NCI-H774 (cell line): Measurements from ENCODE around the gene IRGQ.
A peak's percentile ranks its signal among the peaks of the same experiment; 100 is the strongest.
"Not testable (repeated sequence)": the region's sequence is repeated elsewhere in the genome, so short reads cannot be mapped to it uniquely, and the experiment has no call there.

Experiments used
- DNase-seq: peaks from one replicate; lab custom pipeline; 2025; lab: John Stamatoyannopoulos, UW

The IRGQ gene

DNA sequence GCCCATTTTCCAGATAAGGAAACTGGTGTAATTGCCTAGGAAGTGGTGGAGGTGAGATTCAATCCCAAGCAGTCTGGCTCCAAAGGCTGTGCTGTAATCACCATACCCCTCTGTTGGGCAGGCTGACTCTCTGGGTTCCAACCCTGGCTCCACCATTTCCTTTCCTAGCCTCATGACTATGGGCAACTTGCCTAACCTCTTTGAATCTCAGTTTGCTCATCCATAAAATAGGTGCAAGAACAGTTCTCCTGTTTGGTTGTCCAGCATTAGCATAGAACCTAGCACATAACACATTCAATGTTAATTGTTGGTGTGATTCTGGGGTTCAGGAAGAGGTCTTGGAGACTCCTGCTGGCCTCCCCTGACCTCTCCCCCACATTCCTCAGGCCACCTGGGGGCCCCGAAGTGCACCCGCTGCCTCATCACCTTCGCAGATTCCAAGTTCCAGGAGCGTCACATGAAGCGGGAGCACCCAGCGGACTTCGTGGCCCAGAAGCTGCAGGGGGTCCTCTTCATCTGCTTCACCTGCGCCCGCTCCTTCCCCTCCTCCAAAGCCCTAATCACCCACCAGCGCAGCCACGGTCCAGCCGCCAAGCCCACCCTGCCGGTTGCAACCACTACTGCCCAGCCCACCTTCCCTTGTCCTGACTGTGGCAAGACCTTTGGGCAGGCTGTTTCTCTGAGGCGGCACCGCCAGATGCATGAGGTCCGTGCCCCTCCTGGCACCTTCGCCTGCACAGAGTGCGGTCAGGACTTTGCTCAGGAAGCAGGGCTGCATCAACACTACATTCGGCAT is 2.7 kb upstream of the IRGQ start:
- DNase-seq, result no peak

GRCh38 chr19:43597876-43598275 is 1.9 kb upstream of the IRGQ start:
- DNase-seq, result no peak

DNA sequence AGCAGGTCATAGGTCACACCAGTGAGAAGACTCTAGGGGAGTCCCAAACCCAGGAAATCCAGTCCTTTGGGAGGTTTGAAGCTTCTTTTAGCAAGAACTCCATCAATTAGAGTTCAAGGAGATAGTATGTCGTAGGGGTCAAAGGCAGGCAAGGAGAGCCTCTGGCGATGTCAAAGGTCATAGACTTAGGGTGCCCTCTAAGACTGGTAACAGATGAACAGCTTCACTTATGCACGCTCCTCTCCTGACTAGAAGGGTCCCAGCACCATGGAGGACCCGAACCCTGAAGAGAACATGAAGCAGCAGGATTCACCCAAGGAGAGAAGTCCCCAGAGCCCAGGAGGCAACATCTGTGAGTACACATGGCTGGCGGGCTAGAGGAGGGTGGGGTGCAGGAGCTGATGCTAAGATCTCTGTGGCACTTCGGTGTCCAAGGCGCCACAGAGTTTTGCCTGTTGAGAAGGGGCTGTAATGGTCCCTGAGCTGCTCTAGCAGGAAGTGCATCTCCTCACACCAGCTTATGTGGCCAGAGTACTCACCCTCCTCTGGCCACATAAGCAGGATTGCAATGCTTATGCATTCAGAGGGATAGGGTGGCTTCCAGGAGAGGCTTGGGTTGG is 1.0 kb upstream of the IRGQ start:
- no peak for DNase-seq

DNA sequence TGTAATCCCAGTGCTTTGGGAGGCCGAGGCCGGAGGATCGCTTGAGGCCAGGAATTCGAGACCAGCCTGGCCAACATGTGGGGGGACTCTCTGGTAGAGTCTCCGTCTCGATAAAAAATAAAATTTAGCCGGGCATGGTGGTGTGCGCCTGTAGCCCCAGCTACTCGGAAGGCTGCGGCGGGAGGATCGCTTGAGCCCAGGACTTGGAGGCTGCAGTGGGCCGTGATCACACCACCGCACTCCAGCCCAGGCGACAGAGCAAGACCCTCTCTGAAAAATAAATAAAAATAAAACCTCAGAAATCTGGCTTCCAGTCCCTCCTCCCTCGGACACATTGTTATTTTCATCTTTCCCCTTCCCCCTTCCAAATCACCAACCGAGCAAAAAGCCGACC is 332 bp downstream of the IRGQ start:
- no peak for DNase-seq

DNA sequence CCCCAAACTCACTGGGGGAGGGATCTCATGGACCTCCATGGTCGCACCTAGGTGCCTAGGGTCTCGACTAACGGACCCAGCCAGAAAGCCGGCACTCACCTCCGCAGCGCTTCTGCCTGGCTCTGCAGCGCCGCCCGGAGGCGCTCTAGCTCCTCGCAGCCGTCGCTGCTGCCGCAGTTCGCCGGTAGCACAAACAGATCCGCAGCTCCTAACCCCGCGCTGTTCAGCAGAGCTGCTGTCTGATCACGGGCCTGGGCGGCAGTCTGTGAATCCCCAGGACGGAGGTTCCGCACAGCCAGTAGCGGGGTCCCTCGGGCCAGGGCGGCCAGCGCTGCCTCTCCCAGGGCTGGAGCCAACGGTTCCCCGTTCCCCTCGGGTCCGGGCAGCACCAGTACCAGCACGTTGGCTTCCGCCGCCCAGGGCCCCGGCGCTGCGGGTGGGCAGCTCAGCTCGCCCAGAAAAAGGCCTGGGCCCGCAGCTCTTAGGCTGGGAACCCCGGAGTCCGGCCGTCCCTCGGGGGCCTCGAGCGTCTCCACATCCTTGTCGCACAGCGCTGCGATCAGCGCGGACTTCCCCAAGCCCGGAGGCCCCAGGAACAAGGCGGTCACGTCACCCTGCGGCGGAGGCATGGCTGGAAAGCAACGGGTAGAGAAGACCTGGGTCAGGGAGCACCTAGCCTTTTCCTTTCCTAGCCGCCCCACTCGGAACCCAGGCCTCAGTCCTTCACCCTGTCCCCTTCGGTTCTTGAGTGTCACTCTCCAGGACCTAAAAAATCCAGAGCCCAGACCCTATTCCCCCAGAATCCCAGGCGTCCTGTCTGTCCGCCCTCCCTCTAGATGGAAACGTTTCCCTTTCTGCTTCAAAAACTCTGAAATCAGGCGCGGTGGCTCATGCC is 977 bp downstream of the IRGQ start:
- DNase-seq, result peak; percentile 54

DNA sequence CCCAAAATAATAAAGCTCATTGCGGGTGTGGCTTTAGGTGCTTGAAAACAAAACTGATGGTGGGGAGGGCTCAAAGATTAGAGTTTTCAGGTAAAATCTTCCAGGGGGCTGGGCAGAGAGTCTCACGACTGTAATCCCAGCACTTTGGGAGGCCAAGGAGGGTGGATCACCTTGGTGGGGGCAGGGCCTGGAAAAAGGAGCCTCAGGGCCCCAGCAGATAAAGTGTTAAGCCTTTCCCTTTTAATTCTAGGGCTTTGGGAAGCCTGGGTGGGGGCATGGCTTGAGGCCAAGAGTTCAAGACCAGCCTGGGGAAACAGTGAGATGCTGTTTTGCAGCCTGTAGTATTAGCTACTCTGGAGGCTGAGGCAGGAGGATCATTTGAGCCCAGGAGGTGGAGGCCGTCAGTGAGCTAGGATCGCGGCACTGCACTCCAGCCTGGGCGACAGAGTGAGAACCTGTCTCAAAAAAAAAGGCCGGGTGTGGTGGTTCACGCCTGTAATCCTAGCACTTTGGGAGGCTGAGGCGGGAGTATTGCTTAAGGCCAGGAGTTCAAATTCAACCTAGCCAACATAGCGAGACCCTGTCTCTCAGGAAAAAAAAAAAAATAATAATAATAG is 1.7 kb downstream of the IRGQ start:
- no peak for DNase-seq

GRCh38 chr19:43592800-43593350 is 3.1 kb downstream of the IRGQ start:
- DNase-seq, result no peak

- DNase-seq, result no peak
These were observed 3.8 kb downstream of the IRGQ start for GRCh38 chr19:43591904-43592772.

DNA sequence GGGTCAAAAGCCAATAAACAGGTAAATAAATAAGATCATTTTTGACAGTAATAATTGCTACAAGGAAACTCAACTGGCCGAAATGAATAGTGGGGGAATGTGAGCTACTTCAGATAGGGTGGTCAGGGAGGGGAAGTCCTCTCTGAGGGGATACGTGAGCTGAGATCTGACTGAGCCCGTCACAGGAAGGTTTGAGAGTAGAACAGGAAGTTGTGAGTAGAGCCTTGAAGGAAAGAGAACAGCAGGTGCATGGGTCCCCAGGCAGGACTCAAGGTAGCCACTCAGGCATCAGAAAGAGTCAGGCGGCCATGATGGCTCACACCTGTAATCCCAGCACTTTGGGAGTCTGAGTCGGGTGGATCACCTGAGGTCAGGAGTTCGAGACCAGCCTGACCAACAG is 6.3 kb downstream of the IRGQ start:
- no peak for DNase-seq

DNA sequence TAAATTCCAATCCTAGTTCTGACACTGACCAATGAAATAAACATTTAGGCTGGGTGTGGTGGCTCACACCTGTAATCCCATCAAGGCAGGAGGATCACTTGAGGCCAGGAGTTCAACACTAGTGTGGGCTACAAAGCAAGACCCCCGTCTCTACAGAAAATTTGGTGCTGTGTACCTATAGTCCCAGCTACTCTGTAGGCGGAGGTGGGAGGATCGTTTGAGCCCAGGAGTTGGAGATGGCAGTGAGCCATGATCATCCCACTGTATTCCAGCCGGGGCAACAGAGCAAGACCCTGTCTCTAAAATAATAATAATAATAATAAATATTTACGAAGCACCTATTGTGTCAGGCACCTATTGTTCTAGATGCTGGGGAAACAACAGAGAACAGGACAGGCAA is 6.7 kb downstream of the IRGQ start:
- DNase-seq, result no peak

DNA sequence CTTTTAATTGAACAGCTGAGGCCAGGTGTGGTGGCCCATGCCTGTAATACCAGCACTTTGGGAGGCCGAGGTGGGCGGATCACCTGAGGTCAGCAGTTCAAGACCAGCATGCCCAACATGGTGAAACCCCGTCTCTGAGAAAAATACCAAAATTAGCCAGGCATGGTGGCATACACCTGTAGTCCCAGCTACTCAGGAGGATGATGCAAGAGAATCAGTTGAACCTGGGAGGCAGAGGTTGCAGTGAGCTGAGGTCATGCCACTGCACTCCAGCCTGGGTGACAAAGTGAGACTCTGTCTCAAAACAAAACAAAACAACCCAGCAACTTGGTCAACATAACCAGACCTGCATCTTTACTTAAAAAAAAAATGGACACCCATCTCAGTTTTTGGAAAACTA is 8.9 kb downstream of the IRGQ start:
- not testable (repeated sequence) for DNase-seq

DNA sequence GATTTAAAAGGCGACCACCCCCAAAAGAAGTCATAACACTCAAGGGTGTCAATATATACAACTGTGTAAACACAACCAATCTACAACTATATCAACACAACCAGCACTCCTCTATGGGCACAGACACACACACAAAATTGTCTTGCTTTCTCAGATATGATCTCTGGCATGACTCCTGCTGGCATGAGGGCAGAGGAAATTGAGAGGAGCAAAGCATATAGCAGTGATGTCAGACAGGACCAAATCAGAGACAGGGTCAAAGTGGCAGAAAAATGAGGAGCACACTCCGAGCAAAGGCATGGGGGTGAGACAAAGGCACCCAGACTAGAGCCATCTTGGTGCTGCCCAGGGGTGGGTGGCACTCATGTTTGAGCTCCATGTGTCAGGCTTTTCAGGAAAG is 9.6 kb downstream of the IRGQ start:
- DNase-seq, result no peak

GRCh38 chr19:43584484-43584883 is 11.4 kb downstream of the IRGQ start:
- DNase-seq, result no peak

DNA sequence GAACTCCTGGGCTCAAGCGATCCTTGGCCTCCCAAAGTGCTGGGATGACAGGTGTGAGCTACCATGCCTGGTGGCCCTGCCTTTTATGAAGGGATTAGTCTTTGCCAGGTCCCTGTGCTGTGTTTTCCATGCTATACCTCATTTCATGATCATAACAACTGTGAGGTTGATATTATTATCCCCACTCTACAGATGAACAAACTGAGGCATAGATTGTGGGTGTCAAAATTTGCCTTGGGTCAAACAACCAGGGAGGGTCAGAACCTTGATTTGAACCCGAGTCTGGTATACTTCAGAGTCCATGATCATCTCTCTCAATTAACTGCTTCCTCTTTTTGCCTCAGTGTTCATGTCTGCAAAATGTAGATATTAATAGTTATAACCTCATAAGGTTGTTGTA is 13.4 kb downstream of the IRGQ start:
- no peak for DNase-seq

DNA sequence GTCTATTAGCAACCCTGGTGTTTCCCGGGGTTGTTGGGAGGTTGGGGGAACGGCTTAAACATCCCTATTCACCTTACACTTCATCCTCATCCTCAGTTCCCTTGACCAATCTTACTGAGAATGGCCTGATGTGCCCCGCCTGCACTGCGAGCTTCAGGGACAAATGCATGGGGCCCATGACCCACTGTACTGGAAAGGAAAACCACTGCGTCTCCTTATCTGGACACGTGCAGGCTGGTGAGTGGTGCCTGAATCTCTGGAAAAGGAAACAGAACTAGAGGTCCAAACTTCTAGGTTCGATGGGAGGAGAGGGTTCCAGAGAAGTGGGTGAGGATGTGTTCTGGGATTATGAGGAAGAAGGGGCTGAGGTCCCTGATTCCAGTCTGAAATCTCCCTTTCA is 14.5 kb downstream of the IRGQ start:
- DNase-seq, result no peak

GRCh38 chr19:43578787-43579186 is 17.1 kb downstream of the IRGQ start:
- DNase-seq, result no peak

DNA sequence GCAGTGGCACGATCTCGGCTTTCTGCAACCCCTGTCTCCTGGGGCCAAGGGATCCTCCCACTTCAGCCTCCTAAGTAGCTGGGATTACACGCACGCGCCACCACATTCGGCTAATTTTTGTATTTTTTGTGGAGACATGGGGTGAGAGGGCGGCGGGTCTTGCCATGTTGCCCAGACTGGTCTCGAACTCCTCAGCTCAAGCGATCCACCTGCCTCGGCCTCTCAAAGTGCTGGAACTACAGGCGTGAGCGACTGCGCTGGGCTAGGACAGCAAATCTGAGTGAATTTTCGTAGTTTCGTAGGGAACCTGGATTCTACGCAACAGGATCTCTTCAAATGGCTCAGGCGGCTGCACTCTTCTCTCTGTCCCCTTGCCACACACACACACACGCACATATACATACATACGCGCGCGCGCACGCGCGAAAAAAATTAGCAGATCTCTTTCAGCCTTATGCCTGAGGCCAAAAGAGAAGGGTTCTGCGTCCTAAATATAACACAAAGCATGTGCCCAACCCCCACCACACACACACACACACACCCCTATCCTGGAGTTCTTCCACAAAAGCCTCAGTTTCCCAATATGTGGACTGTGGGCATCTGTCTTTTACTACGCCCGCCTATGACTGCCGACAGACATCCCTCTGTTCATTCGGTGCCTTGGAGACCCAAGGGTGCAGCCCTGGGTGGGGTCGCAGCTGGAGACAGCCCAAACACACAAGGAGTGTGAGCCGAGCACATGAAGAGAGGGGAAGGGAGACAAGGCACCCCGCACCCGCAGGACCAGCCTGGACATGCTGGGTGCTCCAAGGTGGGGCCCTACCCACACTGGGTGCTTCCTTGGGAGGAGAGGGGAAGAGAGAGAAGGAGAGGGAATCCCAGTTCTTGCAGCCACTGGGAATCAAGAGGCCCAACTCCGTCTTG is 19.7 kb downstream of the IRGQ start:
- DNase-seq, result no peak

GRCh38 chr19:43575156-43575950 is 20.6 kb downstream of the IRGQ start, which contains the start of the genes PINLYP and XRCC1:
TSS of gene PINLYP (plus strand) at chr19:43575801. CDS start at chr19:43577192, 1,391 bp downstream.
TSS of gene XRCC1 (minus strand) at chr19:43575527. CDS start at chr19:43575458, 69 bp downstream.
- peak; percentile 98 for DNase-seq
